ENCODE results near the gene CD72. TPM values are rescaled to one million over a fixed set of nuclear protein-coding genes. Genes with fewer than 3 reads are reported as not detected.
"Not testable (repeated sequence)": the region's sequence is repeated elsewhere in the genome, so short reads cannot be mapped to it uniquely, and the experiment has no call there.

CD72 gene
- total RNA-seq, 1 donor from 2014 or later = 0.93 TPM

DNA sequence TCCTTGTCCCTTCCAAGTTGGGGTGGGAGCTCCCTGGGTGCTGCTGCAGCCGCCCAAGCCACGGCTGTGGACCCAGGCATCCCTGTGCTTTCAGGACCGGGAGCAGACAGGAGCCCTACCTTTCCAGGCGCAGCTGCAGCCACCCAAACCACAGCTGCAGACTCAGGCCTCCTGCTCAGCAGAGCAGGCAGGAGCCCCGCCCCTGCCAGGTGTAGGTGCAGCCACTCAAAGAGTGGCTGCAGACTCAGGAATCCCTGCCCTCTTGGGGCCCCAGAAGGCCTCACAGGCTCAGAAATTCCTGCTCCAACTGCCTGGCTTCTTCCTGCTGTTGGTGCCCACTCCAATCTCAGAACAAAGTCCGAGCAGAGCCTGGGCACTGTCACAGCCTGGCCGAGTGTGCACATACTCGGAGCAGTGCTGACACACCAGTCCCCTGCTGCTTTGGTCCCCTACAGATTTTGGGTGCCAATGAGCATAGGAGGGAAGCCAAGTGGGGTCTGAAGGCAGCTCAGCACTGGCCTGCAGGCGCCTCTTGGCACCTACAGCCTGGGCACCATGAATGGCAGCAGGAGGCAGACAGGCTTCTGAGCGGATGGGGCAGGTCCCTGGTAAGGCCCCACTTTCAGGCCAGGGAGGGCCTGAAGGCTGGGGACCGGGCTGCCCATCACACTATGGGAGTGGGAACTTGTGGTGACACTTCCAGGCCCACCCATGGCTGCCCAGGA is 19.2 kb downstream of the CD72 start:
- ATAC-seq = peak; percentile 8

DNA sequence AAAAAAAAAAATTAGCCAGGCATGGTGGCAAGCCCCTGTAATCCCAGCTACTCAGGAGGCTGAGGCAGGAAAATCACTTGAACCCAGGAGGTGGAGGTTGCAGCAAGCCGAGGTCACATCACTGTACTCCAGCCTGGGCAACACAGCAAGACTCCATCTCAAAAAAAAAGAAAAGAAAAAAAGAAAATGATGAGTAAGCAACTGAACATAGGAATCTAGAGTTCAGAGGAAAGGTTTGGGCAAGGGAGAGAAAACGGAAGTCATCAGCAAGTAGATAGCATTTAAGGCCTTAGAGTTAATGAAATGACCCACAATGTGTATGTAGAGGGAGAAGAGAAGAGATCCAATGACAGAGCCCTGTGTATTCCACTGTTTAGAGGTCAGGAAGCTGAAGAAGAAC is 21.3 kb downstream of the CD72 start:
- DNase-seq (ENCODE audit: low spot score); ATAC-seq: not testable (repeated sequence)

More for the DNA sequence above, 19.2 kb downstream of the CD72 start:
- no peak for DNase-seq (ENCODE audit: low spot score)

DNA sequence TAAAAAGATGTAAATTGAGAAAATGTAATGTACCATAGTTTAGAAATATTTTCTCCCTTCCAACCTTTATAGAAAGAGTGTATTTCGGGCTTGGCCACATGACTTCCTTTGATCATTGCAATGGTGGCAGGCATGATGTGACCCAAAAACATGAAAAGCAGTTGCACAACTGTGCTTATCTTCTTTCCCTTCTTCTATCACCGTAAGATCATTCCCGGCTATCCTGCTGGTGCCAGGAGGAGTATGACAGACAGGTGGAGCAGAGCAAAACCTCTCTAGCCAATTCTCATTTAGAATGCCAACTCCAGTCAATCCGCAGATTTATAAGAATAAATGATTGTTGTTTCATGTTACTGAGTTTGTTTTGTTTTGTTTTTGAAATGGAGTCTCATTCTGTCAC is 23.7 kb downstream of the CD72 start:
- no peak for DNase-seq (ENCODE audit: low spot score)
- no peak for ATAC-seq

DNA sequence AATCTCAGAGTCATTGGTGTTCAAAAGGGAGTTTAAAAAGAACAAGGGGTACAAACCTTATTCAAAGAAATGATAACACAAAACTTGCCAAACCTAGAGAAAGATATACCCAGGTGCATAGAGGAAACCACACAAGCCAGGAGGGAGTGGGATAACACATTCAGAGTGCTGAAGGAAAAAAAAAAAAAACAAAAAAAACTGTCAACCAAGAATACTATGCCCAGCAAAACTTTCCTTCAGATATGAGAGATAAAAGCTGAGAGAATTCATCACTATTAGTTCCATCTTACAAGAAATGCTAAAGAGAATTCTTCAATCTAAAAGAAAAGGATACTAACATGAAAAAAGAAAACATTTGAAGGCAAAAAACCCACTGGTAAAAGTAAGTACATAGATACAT is 24.6 kb downstream of the CD72 start:
- ATAC-seq (no peak), DNase-seq (ENCODE audit: low spot score) (no peak)

DNA sequence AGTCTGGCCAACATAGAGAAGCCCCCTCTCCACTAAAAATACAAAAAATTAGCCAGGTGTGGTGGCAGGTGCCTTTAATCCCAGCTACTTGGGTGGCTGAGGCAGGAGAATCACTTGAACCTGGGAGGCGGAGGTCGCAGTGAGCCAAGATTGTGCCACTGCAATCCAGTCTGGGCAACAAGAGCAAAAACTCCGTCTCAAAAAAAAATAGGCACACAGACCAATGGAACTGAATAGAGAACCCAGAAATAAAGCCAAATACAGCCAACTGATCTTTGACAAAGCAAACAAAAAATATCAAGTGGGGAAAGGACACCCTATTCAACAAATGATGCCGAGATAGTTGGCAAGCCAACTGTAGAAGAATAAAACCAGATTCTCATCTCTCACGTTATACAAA is 29.7 kb downstream of the CD72 start:
- ATAC-seq = peak; percentile 87

DNA sequence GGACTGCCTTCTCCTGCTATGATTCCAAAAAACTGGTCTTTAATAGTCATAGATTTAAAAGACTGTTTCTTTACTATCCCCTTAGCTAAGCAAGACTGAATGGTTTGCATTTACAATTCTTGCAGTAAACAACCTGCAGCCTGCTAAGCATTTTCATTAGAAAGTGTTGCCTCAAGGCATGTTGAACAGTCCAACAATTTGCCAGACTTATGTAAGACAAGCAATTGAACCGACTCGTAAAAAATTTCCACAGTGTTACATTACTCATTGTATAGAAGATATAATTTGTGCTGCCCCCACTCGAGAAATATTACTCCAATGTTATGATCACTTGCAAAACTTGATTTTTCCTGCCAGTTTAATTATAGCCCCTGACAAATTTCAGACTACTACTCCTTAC is 33.5 kb downstream of the CD72 start:
- DNase-seq (ENCODE audit: low spot score); ATAC-seq: not testable (repeated sequence)

More for the DNA sequence above, 29.7 kb downstream of the CD72 start:
- not testable (repeated sequence) for DNase-seq (ENCODE audit: low spot score)

DNA sequence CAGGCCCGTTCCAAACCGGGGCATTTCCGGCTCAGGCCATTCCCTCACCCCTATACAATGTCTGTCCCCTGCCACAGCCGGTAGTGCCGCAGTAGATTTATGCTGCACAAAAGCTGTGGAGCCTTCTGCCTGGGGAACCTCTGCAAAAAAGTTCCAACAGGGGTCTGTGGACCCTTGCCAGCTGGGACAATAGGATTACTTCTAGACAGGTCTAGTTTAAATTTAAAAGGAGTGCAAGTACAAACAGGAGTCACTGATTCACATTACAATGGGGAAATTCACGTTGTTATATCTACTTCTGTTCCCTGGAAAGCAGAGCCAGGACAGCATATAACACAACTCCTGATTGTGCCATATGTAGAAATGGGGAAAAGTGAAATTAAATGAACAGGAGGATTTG is 34.7 kb downstream of the CD72 start:
- DNase-seq (ENCODE audit: low spot score); ATAC-seq: not testable (repeated sequence)

DNA sequence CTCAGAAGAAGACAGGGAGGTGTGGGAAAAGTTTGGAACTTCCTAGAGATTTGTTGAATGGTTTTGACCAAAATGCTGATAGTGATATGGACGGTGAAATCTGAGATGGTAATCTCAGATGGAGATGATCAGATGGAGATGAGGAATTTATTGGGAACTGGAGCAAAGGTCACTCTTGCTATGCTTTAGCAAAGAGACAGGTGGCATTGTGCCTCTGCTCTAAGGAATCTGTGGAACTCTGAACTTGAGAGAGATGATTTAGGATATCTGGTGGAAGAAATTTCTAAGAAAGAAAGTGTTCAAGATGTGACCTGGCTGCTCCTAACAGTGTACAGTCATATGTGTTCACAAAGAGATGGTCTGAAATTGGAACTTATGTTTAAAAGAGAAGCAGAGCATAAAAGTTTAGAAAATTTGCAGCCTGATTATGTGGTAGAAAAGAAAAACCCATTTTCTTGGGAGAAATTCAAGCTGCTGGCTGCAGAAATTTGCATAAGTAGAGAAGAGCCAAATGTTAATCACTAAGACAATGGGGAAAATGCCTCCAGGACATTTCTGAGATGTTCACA is 38.5 kb downstream of the CD72 start:
- ATAC-seq; DNase-seq (ENCODE audit: low spot score): not testable (repeated sequence)

DNA sequence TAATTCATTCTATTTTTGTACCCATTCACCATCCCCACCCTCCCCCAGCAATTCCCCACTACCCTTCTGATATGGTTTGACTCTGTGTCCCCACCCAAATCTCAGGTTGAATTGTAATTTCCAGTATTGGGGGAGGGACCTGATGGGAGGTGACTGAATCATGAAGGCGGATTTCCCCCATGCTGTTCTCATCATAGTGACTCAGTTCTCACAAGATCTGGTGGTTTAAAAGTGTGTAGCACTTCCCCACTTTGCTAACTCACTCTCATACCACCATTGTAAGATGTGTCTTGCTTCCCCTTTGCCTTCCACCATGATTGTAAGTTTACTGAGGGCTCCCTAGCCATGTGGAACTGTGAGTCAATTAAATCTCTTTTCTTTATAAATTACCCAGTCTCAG is 39.1 kb downstream of the CD72 start:
- no peak for ATAC-seq
- DNase-seq (ENCODE audit: low spot score) = no peak

DNA sequence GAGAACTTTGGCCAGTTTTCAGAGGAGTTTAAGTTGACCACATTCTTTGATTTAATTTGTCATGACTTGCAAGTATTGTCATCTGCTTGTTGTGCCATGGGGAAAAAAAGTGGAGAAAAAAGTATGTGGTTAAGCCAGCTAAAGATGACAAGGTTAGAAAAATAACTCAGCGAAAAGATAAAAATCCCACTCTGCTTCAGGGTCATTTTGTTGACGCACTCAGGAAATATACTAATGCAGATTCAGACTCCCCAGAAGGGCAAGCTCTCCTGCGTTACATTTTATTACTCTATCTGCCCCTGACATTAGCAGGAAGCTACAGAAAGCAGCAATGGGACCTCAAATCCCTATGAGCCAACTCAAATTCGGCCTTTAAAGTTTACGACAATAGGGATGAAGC is 40.7 kb downstream of the CD72 start:
- DNase-seq (ENCODE audit: low spot score) (no peak), ATAC-seq (no peak)

DNA sequence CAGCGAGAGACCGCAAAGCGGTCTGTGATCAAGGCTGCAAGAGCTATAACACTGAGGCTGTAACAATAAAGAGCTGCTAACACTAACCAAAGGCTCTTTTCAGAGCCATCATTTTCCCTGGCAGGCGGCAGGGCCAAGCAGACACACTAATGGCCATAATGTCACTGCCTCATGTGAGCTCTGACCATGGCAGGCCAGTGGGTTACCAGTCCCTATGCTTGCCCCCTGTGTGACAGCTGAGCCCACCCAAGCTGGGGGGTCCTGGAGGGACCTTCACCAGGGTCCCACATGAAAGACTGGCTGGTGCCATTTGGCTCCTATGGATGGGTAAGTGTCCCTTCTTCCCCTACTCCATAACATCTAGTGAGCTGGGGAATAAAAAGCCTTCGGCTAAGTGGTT is 42.7 kb downstream of the CD72 start:
- DNase-seq (ENCODE audit: low spot score) (no peak), ATAC-seq (no peak)

DNA sequence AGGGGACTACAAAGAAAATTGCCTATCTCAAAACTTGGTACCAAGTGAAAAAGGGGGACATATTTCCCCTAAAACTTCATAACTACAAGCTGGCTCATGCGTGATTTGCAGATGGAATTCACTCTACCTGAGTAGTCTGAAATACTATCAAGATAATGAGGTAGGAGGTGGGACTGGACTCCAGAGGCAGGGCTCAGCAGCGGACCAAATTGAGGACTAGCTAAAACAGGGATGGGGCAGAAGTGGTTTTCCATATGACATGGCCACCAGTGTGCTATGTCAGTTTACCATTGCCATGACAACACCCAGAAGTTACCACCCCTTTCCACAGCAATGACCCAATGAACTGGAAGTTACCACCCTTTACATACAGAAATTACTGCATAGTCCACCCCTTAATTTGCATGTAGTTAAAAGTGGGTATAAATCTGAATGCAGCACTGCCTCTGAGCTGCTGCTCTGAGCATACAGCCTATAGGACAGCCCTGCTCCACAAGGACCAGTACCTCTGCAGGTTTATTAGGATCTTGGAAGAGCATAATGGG is 43.6 kb downstream of the CD72 start:
- no peak for ATAC-seq
- no peak for DNase-seq (ENCODE audit: low spot score)

DNA sequence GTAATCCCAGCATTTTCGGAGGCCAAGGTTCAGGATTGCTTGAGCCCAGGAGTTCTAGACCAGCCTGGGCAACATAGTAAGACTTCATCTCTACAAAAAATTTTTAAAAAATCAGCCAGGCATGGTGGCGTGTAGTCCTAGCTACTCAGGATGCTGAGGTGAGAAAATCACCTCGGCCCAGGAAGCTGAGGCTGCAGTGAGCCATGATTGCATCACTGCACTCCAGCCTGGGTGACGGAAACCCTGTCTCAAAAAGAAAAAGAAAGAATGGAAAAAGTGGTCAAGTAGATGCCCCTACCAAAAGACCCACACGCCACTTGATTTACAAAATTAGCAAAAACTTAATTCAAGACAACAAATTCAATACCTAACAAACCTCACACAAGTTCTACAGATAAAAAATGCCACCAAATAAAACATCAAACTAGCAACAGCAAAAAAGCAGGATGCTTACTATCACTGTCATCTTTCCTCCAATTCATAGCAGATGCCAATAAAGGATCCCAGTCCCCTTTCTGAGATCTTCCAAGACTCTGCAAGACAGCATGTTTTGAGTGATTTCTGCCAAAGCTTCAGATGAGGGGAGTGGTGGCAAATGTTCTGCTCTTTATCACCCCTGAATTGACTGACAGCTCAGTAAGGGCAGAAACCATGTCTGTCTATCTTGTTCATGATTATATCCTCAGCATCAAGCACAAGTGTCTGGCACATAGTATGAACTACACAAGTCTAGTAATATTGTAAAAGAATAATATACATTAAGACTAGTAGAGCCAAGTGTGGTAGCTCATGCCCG is 47.3 kb downstream of the CD72 start:
- DNase-seq (ENCODE audit: low spot score) = no peak
- ATAC-seq = no peak

DNA sequence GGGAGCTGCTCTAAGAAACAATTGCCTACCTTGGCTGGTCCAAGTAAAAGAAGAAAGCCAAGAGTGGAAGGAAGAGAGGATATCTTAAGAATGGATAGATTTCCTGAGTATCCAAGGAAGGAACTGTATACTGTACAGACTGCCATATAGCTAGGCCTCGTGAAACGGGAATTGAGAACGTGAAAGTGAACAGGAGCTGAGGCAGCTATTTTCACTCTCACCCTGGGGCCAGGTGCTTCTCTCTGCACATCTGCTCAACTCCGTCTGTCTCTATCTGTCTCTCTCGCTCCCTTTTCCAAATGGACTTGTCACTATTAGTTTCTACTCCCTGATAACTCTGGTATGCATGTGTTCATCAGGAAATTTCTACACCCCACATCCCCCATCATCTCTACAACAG is 49.0 kb downstream of the CD72 start:
- ATAC-seq (no peak), DNase-seq (ENCODE audit: low spot score) (no peak)

DNA sequence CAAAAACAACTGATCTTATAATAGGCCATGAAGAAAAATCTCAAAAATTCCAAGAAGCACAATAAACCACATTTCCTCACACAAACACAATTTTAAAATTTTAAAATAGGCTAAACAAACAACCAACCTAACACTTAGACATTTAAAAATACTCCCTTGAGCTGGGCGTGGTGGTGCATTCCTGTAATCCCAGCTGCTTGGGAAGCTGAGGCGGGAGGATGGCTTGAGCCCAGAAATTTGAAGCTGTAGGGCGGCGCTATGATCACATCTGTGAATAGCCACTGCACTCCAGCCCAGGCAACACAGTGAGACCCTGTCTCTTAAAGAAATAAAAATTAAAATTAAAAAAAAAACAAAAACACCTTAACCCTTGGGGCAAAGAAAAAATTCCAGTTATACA is 50.0 kb downstream of the CD72 start:
- ATAC-seq (no peak), DNase-seq (ENCODE audit: low spot score) (no peak)

DNA sequence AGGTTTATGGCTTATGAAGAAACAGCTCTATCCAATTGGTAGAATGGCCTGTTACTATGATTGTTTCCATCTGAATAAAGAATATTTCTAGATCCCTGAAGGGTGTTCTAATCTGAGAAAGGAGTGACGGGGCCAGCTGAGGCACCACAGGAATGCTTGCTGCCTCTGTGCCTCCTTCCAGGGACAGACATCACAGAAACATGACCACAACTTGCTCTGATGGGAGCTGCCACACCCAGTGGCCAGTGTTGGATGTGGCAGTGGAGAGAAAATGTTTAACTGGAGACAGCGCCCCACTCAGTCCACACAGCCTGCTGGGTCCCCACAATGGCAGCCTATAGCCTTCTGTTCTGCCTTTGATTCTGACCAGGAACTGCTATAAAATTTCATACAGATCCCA is 51.8 kb downstream of the CD72 start:
- no peak for ATAC-seq
- DNase-seq (ENCODE audit: low spot score) = no peak

DNA sequence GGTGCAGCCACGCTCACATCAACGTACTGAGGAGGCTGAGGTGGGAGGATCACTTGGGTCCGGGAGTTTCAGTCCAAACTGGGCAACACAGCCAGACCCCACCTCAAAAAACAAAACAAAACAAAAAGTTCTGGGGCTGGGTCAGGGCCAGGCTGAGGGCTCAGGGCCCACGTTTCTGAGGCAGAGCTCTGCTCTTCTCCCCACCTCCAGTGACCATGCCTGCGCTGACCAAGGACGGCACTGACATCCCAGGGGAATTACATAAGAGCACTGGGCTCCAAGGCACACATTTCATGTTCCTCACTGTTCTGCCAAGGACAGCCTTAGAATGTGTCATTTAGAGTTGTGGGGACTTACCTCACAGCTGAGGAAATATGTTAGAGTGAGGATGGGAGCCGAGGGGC is 53.6 kb downstream of the CD72 start:
- DNase-seq (ENCODE audit: low spot score) (no peak), ATAC-seq (no peak)

DNA sequence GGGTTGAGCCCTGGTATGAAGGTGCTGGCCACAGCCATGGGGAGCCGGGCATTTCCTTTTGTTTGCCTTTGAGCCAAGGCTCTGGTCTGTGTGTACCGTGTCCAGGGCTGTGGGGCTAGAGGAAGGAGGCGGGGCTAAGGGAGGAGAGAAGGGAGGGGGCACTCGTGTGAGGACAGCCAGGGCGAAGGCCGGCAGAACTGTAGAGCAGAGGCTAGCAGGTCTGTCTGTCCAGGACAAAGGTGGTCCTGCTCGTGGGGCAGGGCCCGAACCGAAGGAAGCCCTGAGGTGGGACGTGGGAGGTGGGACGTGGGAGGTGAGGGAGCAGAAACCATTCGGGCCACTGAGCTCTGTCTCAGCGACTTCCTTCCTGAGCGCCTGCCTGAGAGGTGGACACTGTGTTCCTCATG is 54.4 kb downstream of the CD72 start:
- peak; percentile 62 for ATAC-seq
- no peak for DNase-seq (ENCODE audit: low spot score)

DNA sequence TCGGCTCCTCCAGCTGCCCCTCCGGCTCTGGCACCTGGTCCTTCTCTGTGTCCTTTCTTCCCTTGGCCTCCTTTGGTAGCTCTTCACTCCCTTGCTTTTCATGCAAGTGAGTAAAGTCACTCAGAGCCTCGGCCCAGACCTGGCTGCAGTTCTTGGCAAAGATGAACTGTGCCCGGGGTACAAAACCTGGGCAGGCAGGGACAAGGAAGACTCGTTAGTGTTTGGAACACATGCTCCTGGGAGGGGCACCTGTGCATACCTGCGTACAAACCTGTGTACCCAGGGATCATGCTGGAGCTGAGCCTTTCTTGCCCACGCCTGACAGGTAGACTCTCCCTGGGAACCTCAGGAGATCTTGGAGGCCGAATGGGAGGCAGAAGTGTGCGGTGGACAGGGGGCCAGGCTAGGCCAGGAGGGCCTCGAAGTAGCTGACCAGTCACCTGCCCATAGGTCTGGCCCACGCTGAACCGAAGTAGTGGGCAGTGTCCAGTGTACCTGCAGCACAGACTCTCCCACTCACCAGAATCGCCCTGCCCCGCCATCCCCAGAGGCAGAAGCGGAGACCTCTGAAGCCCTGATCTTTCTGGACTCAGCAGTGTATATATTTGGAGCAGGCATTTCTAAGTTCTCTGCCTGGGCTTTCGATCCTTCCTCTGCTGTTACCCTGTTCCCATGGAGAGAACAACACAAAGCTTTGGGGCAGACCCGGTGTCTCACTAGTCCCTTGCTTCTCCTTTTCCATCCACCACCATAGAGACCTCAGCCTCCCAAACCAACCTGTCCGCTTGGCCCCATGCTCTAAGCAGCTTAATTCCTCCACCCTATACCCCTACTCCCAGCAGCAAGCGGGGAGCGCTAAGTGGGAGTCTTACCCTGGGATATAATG is 55.1 kb downstream of the CD72 start:
- ATAC-seq = peak; percentile 11
- DNase-seq (ENCODE audit: low spot score) = no peak

DNA sequence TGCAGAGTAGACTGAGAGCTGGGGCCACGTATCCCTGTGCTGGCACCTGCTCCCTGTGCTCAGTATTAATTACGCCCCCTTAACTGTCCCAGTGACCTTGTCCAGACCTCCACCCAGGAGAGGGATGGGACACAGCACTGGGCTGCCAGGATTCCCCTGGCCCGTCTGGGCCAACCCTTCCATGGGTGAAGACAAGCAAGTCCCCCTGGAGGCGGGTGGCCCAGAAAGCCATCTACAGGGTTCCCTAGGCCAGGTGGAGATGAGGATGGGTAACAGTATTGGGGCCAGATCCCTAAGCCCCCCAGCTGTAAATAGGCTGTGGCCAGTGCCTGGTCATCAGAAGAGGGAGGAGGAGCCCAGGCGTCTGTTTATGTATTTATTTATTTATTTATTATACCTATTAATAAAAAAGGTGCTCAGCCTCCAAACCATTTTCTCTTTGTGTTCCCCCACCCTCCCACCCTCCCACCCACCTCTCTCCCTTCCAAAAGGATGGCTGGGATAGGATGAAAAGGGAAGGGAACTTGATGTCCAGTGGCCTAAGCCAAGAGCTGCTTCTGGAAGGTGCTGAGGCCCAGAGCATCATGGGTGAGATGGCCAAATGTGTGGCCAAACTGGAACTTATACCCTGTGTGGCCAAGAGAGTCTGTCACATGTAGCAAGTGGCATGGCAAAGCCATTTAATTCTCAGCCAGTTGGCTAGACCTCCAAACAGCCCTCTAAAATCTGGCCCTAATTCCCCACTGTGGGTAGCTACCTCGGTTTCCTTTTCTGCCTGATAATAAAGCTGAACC is 56.5 kb downstream of the CD72 start:
- no peak for ATAC-seq
- no peak for DNase-seq (ENCODE audit: low spot score)

Data from left lobe of liver (tissue), 2 donors.